IMR-90 (cell line): ENCODE results near the gene CLCA2. TPM values are rescaled to one million over a fixed set of nuclear protein-coding genes. Genes with fewer than 3 reads are reported as not detected.

Experiments used
- ATAC-seq: fragments of 200-7000 bp; cut with Tn5 transposase; 2 replicates; pipeline ENCODE4 v1.9.1; 2020; ENCODE audit warnings: low read depth, mild to moderate bottlenecking, moderate library complexity
- BruUV-seq: library from RNA; stranded (reverse); fragments of 400-500 nt; replicated peaks from 2 replicates; lab custom pipeline; 2021; lab: Mats Ljungman, UMichigan
- CTCF ChIA-PET: fragments of 300-600 bp; formaldehyde crosslinking; extraction: SDS; loops from one replicate; lab custom pipeline; 2021; ENCODE audit warnings: antibody characterized with exemption; lab: Yijun Ruan, JAX
- POLR2A ChIA-PET: fragments of 300-600 bp; sonication (Branson Sonifier 250); formaldehyde crosslinking; loops from one replicate; lab custom pipeline; 2022; ENCODE audit warnings: antibody characterized with exemption; ENCODE audit not compliant: unreplicated experiment; lab: Charles Lee
- DNase-seq: peaks from one replicate; pipeline ENCODE4 v3.0.0; 2013
- H2AFZ ChIP-seq: replicated peaks from 2 replicates; pipeline ENCODE3; 2013; ENCODE audit warnings: low read length, mild to moderate bottlenecking; ENCODE audit not compliant: poor library complexity
- H2AK5ac ChIP-seq: 2 replicates; pipeline ENCODE4 v1.6.1; 2013; ENCODE audit warnings: low read depth, low read length, inconsistent platforms
- H2AK9ac ChIP-seq: replicated peaks from 2 replicates; pipeline ENCODE3; 2013; ENCODE audit warnings: mild to moderate bottlenecking, low read depth, low read length, moderate library complexity; ENCODE audit not compliant: poor library complexity
- H2BK120ac ChIP-seq: 2 replicates; pipeline ENCODE4 v1.6.1; 2013; ENCODE audit warnings: low read depth, low read length, inconsistent platforms
- H2BK15ac ChIP-seq: 3 replicates; pipeline ENCODE4 v1.6.1; 2013; ENCODE audit warnings: low read depth, low read length, inconsistent platforms
- H2BK20ac ChIP-seq: 2 replicates; pipeline ENCODE4 v1.6.1; 2013; ENCODE audit warnings: low read depth, mild to moderate bottlenecking, inconsistent platforms, low read length, moderate library complexity
- H2BK5ac ChIP-seq: 2 replicates; pipeline ENCODE4 v1.6.1; 2013; ENCODE audit warnings: mild to moderate bottlenecking, low read depth, low read length, inconsistent platforms; ENCODE audit not compliant: poor library complexity, severe bottlenecking
- H3K14ac ChIP-seq: replicated peaks from 2 replicates; pipeline ENCODE4 v1.6.1; 2013; ENCODE audit warnings: low read depth, low read length, inconsistent platforms
- H3K18ac ChIP-seq: 2 replicates; pipeline ENCODE4 v1.6.1; 2013; ENCODE audit warnings: low read depth, low read length, control low read depth
- H3K23ac ChIP-seq: 2 replicates; pipeline ENCODE4 v1.6.1; 2013; ENCODE audit warnings: low read depth, low read length, inconsistent platforms
- H3K27ac ChIP-seq: 2 replicates; pipeline ENCODE4 v1.5.1; 2013; ENCODE audit warnings: mild to moderate bottlenecking, control low read depth, low read length; ENCODE audit not compliant: insufficient read depth
- H3K27me3 ChIP-seq: 2 replicates; pipeline ENCODE4 v1.6.1; 2013; ENCODE audit warnings: low read length; ENCODE audit not compliant: control insufficient read depth, insufficient read depth
- H3K36me3 ChIP-seq: 2 replicates; pipeline ENCODE4 v1.6.1; 2013; ENCODE audit warnings: low read length, mixed read lengths; ENCODE audit not compliant: control insufficient read depth, insufficient read depth
- H3K4ac ChIP-seq: 2 replicates; pipeline ENCODE4 v1.6.1; 2013; ENCODE audit warnings: low read depth, low read length, inconsistent platforms
- H3K4me1 ChIP-seq: 2 replicates; pipeline ENCODE4 v1.6.1; 2013; ENCODE audit warnings: low read length, mixed read lengths; ENCODE audit not compliant: control insufficient read depth, insufficient read depth
- H3K4me2 ChIP-seq: 2 replicates; pipeline ENCODE4 v1.6.1; 2013; ENCODE audit warnings: low read depth, mild to moderate bottlenecking, control low read depth, low read length, moderate library complexity
- H3K4me3 ChIP-seq: 2 replicates; pipeline ENCODE4 v1.5.1; 2013; ENCODE audit warnings: low read depth, mild to moderate bottlenecking, control low read depth, low read length, moderate library complexity; ENCODE audit not compliant: insufficient read depth
- H3K56ac ChIP-seq: 2 replicates; pipeline ENCODE4 v1.6.1; 2013; ENCODE audit warnings: low read length, inconsistent platforms; ENCODE audit not compliant: insufficient read depth; ENCODE audit errors: extremely low read depth
- H3K79me1 ChIP-seq, 2 experiments: 2 replicates each; pipeline ENCODE4 v1.6.1; 2013; ENCODE audit warnings: low read length in 2 of 2, inconsistent platforms in 1 of 2, low read depth in 1 of 2
- H3K9ac ChIP-seq: 2 replicates; pipeline ENCODE4 v1.6.1; 2013; ENCODE audit warnings: low read depth, low read length, control low read depth
- H3K9me1 ChIP-seq: 2 replicates; pipeline ENCODE4 v1.6.1; 2013; ENCODE audit warnings: low read length, inconsistent platforms; ENCODE audit not compliant: insufficient read depth
- H3K9me3 ChIP-seq: 2 replicates; pipeline ENCODE4 v1.6.1; 2013; ENCODE audit warnings: low read length; ENCODE audit not compliant: control insufficient read depth, insufficient read depth
- H4K20me1 ChIP-seq: 2 replicates; pipeline ENCODE4 v1.6.1; 2013; ENCODE audit warnings: low read length, inconsistent platforms; ENCODE audit not compliant: insufficient read depth
- H4K5ac ChIP-seq: 2 replicates; pipeline ENCODE4 v1.6.1; 2013; ENCODE audit warnings: mild to moderate bottlenecking, low read depth, low read length, control low read depth
- H4K8ac ChIP-seq, 2 experiments: 2 replicates each; pipeline ENCODE4 v1.6.1; 2013; ENCODE audit warnings: low read depth in 2 of 2, low read length in 2 of 2, control low read depth in 1 of 2, inconsistent platforms in 1 of 2
- H4K91ac ChIP-seq: 2 replicates; pipeline ENCODE4 v1.6.1; 2013; ENCODE audit warnings: low read depth, low read length, inconsistent platforms; ENCODE audit not compliant: insufficient read depth
- CEBPB ChIP-seq: IDR thresholded peaks from 2 replicates; pipeline ENCODE4 v1.6.1; 2012; ENCODE audit warnings: low read depth, low read length, improper control_type of control experiment
- CHD1 ChIP-seq: IDR thresholded peaks from 2 replicates; pipeline ENCODE4 v1.6.1; 2012; ENCODE audit warnings: low read depth, low read length, improper control_type of control experiment
- CTCF ChIP-seq: conservative IDR thresholded peaks from 2 replicates; pipeline ENCODE4 v1.5.1; 2012; ENCODE audit warnings: mild to moderate bottlenecking, low read depth, low read length, improper control_type of control experiment
- FOS ChIP-seq: fragments of 150-350 bp; IDR thresholded peaks from 2 replicates; pipeline ENCODE4 v1.6.1; 2016; ENCODE audit warnings: low read depth, low read length
- MAFK ChIP-seq: IDR thresholded peaks from 2 replicates; pipeline ENCODE4 v1.6.1; 2012; ENCODE audit warnings: low read depth, low read length, improper control_type of control experiment
- MAZ ChIP-seq: IDR thresholded peaks from 2 replicates; pipeline ENCODE4 v1.6.1; 2012; ENCODE audit warnings: low read depth, mild to moderate bottlenecking, low read length, improper control_type of control experiment, moderate library complexity, borderline replicate concordance
- MXI1 ChIP-seq: IDR thresholded peaks from 2 replicates; pipeline ENCODE4 v1.6.1; 2012; ENCODE audit warnings: low read depth, mild to moderate bottlenecking, low read length, moderate library complexity, borderline replicate concordance
- NFE2L2 ChIP-seq: fragments of 150-350 bp; IDR thresholded peaks from 2 replicates; pipeline ENCODE4 v1.6.1; 2016; ENCODE audit warnings: low read depth, mild to moderate bottlenecking, low read length
- POLR2A ChIP-seq: IDR thresholded peaks from 2 replicates; pipeline ENCODE4 v1.6.1; 2012; ENCODE audit warnings: mild to moderate bottlenecking, low read depth, low read length
- RAD21 ChIP-seq: IDR thresholded peaks from 2 replicates; pipeline ENCODE4 v1.6.1; 2012; ENCODE audit warnings: low read length, improper control_type of control experiment
- RCOR1 ChIP-seq: IDR thresholded peaks from 2 replicates; pipeline ENCODE4 v1.6.1; 2012; ENCODE audit warnings: mild to moderate bottlenecking, low read length, improper control_type of control experiment; ENCODE audit not compliant: insufficient replicate concordance
- SMC3 ChIP-seq: fragments of 150-350 bp; IDR thresholded peaks from 2 replicates; pipeline ENCODE4 v1.6.1; 2016; ENCODE audit warnings: low read depth, mild to moderate bottlenecking, antibody characterized with exemption, low read length, moderate library complexity
- WGBS, 2 experiments: methylation state at CpG; one replicate each; pipeline versions ENCODE4 v1.1.5 to v1.1.7; 2013; ENCODE audit warnings: missing lambda C conversion rate in 2 of 2; ENCODE audit not compliant: insufficient read length in 1 of 2; ENCODE audit errors: extremely low coverage in 2 of 2; 5-methylcytosine and 5-hydroxymethylcytosine counted together
- dilution Hi-C: fragments of 300-500 bp; cut with HindIII; formaldehyde crosslinking; loops from one replicate; pipeline ENCODE4 v1.14.3; 2018; ENCODE audit warnings: low sequenced_read_pairs; ENCODE audit not compliant: unreplicated experiment
- in situ Hi-C: fragments of 300-500 bp; cut with MboI; formaldehyde crosslinking; loops from 3 replicates; pipeline ENCODE4 v1.14.3; 2019; ENCODE audit warnings: low sequenced_read_pairs, inconsistent platforms, mixed read lengths
- intact Hi-C: fragments of 100-400 bp; cut with micrococcal nuclease; formaldehyde crosslinking; loops from 2 replicates; pipeline ENCODE4 v1.10.0; 2022
- polyA plus RNA-seq, 3 experiments: library from polyadenylated mRNA; depleted of rRNA; stranded (reverse); fragments of >200 nt; gene quantifications; 2 replicates each; pipeline ENCODE4 v1.2.3, GENCODE V29; 2012; ENCODE audit warnings: low replicate concordance in 1 of 3
- total RNA-seq: library from RNA; depleted of rRNA; stranded (reverse); fragments of >200 nt; gene quantifications from 2 replicates; pipeline ENCODE4 v1.2.3, GENCODE V29; 2012
- TF ChIP-seq, protein P1 (sequence below): fragments of 150-350 bp; IDR thresholded peaks from 2 replicates; pipeline ENCODE4 v1.6.1; 2017; ENCODE audit warnings: mild to moderate bottlenecking, antibody characterized with exemption, low read length, low read depth

Gene CLCA2
- total and polyA plus RNA-seq, 2 of the 4 experiments (the other 2 are of a cell fraction): 0.09 to 0.18 TPM

DNA sequence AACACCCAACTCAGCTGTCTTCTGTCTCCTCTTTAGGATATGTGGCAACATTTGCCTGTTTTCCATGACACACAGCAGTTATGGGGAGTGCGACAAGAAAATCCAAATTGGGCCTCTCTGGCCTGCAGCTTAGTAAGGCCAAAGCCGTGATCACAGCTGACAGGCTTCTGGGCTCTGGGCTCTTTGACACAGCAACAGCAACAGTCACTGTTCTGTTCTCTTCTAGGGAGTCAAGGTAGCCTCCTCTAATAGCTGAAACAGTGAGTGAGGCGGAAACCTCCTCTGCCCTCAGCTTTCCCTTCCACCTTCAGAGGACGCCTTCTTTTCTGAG lies 63.8 kb downstream of the CLCA2 start:
- H4K8ac ChIP-seq: no peak overlapping the region
- no peaks in the 10 kb centered on the region for H3K9me3 ChIP-seq
- no peak overlapping the region for H3K56ac ChIP-seq
- ATAC-seq (no peak), DNase-seq (no peak)
- H2AK5ac ChIP-seq: no peak overlapping the region
- H3K23ac ChIP-seq: no peak overlapping the region
- H4K20me1 ChIP-seq: no peaks in the 10 kb centered on the region
- no peak overlapping the region for H3K4me2 ChIP-seq
- no peaks in the 10 kb centered on the region for H3K36me3 ChIP-seq
- no peak overlapping the region for H2AK9ac ChIP-seq
- no TSS peak for BruUV-seq
- ChIA-PET CTCF (interaction anchor here (0.9 kb wide), 1 partner anchor 14 kb away, joined by 3 read pairs; no protein-coding TSS in a partner anchor), POLR2A (no interaction called here)
- no peak overlapping the region for H3K27ac ChIP-seq
- no peaks in the 10 kb centered on the region for H3K79me1 ChIP-seq
- in situ Hi-C loops (loop anchor here (25.0 kb wide), 1 partner anchor 600 kb away; no protein-coding TSS in a partner anchor), dilution Hi-C loops (no loop called here), intact Hi-C loops (no loop called here)
- H2BK120ac ChIP-seq: no peak overlapping the region
- H2BK20ac ChIP-seq: no peak overlapping the region
- H2BK5ac ChIP-seq: no peak overlapping the region
- no peak overlapping the region for H3K9ac ChIP-seq
- no peak for TF ChIP-seq RAD21
- no peak for TF ChIP-seq SMC3
- TF ChIP-seq MAFK: no peak
- TF ChIP-seq FOS: no peak
- TF ChIP-seq RCOR1: no peak
- TF ChIP-seq CHD1: no peak
- no peak for TF ChIP-seq MAZ
- TF ChIP-seq CEBPB: no peak
- no peak for TF ChIP-seq MXI1
- TF ChIP-seq NFE2L2: no peak
- TF ChIP-seq CTCF: no peak
- TF ChIP-seq, protein P1, sequence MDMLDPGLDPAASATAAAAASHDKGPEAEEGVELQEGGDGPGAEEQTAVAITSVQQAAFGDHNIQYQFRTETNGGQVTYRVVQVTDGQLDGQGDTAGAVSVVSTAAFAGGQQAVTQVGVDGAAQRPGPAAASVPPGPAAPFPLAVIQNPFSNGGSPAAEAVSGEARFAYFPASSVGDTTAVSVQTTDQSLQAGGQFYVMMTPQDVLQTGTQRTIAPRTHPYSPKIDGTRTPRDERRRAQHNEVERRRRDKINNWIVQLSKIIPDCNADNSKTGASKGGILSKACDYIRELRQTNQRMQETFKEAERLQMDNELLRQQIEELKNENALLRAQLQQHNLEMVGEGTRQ: no peak
- TF ChIP-seq POLR2A: no peak
- H2AFZ ChIP-seq: no peak overlapping the region
- no peaks in the 10 kb centered on the region for H3K9me1 ChIP-seq
- no peaks in the 10 kb centered on the region for H3K4me1 ChIP-seq
- WGBS, 2 experiments: 62% methylated on average over 2 of the region's 4 CpGs; no CpG with 5 or more reads in 1 of the 2 experiments
- no peak overlapping the region for H2BK15ac ChIP-seq
- H3K27me3 ChIP-seq: peaks cover 6% of the 10 kb centered on the region
- no peak overlapping the region for H3K4ac ChIP-seq
- H4K5ac ChIP-seq: no peak overlapping the region
- H4K91ac ChIP-seq: no peak overlapping the region
- H3K18ac ChIP-seq: no peak overlapping the region
- no peak overlapping the region for H3K14ac ChIP-seq
- no peak overlapping the region for H3K4me3 ChIP-seq
